HEK293T (cell line): ENCODE measurements around the gene SSRP1.
"Not testable (repeated sequence)": the region's sequence is repeated elsewhere in the genome, so short reads cannot be mapped to it uniquely, and the experiment has no call there.

ENCODE experiments used
- CTCF ChIA-PET: fragments of 350-600 bp; formaldehyde crosslinking; extraction: SDS; loops from one replicate; lab custom pipeline; 2021; ENCODE audit warnings: antibody characterized with exemption, inconsistent platforms; lab: Yijun Ruan, JAX
- POLR2A ChIA-PET: fragments of 350-600 bp; formaldehyde crosslinking; extraction: SDS; loops from one replicate; lab custom pipeline; 2020; ENCODE audit warnings: antibody characterized with exemption, inconsistent platforms; lab: Yijun Ruan, JAX
- DNase-seq: peaks from one replicate; pipeline ENCODE4 v3.0.0; 2012; ENCODE audit warnings: mixed read lengths; ENCODE audit errors: extremely low spot score
- ARNT ChIP-seq: fragments of 450-650 bp; IDR thresholded peaks from 2 replicates; pipeline ENCODE4 v1.6.1; 2017; ENCODE audit warnings: mild to moderate bottlenecking
- BHLHE40 ChIP-seq: fragments of 450-650 bp; IDR thresholded peaks from 2 replicates; pipeline ENCODE4 v1.6.1; 2016; ENCODE audit warnings: mild to moderate bottlenecking, moderate library complexity, borderline replicate concordance
- CTBP1 ChIP-seq: fragments of 450-650 bp; IDR thresholded peaks from 2 replicates; pipeline ENCODE4 v1.6.1; 2016; ENCODE audit warnings: borderline replicate concordance
- ELF4 ChIP-seq: fragments of 450-650 bp; IDR thresholded peaks from 2 replicates; pipeline ENCODE4 v1.6.1; 2017; ENCODE audit warnings: antibody characterized with exemption
- FOXA1 ChIP-seq: fragments of 450-650 bp; IDR thresholded peaks from 2 replicates; pipeline ENCODE4 v1.6.1; 2016; ENCODE audit warnings: mild to moderate bottlenecking
- FOXK2 ChIP-seq: fragments of 450-650 bp; IDR thresholded peaks from 2 replicates; pipeline ENCODE4 v1.6.1; 2016; ENCODE audit warnings: mild to moderate bottlenecking
- FOXM1 ChIP-seq: fragments of 450-650 bp; IDR thresholded peaks from 2 replicates; pipeline ENCODE4 v1.6.1; 2017; ENCODE audit warnings: mild to moderate bottlenecking, borderline replicate concordance
- HDGF ChIP-seq: fragments of 450-650 bp; IDR thresholded peaks from 2 replicates; pipeline ENCODE4 v1.6.1; 2017; ENCODE audit warnings: antibody characterized with exemption, borderline replicate concordance
- L3MBTL2 ChIP-seq: fragments of 450-650 bp; conservative IDR thresholded peaks from 2 replicates; pipeline ENCODE4 v1.6.1; 2016; ENCODE audit warnings: mild to moderate bottlenecking
- LEF1 ChIP-seq: fragments of 450-650 bp; IDR thresholded peaks from 2 replicates; pipeline ENCODE4 v1.6.1; 2017; ENCODE audit warnings: mild to moderate bottlenecking, borderline replicate concordance
- NFRKB ChIP-seq: fragments of 450-650 bp; IDR thresholded peaks from 2 replicates; pipeline ENCODE4 v1.6.1; 2016; ENCODE audit warnings: mild to moderate bottlenecking, moderate library complexity
- SP1 ChIP-seq: fragments of 450-650 bp; IDR thresholded peaks from 2 replicates; pipeline ENCODE4 v1.6.1; 2017
- SUZ12 ChIP-seq: fragments of 450-650 bp; IDR thresholded peaks from 2 replicates; pipeline ENCODE4 v1.6.1; 2016; ENCODE audit warnings: mild to moderate bottlenecking
- TARDBP ChIP-seq: fragments of 450-650 bp; IDR thresholded peaks from 2 replicates; pipeline ENCODE4 v1.6.1; 2016
- ZNF384 ChIP-seq: fragments of 450-650 bp; IDR thresholded peaks from 2 replicates; pipeline ENCODE4 v1.6.1; 2016
- TF ChIP-seq, protein P1 (sequence below): fragments of 450-650 bp; IDR thresholded peaks from 2 replicates; pipeline ENCODE4 v1.6.1; 2016

The SSRP1 gene

DNA sequence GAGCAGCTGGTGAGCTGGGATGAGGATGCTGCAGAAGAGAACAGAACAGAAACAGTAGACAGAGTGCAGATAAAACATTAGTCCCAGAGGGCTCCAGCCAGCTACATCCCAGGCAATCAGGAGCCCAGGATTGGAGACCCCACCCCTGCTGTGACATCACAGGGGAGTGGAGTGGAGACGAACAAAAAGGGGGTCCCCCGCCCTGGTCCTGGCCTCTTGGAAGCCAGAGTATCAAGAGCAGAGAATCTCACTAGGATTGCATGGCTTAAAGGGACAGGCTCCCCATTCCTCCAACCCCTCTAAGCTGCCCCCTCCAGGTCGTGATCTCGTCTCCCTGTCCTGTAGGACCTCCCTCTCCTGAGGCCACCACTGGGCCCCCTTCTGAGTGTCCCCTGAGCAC lies 2.5 kb upstream of the SSRP1 start, which contains the start of gene P2RX3:
Gene P2RX3 (plus strand): TSS at position 211 of the 400 bp plus-strand sequence. CDS start 199 bp downstream, outside the sequence.
- ChIA-PET CTCF (interaction anchor here (0.6 to 1.5 kb wide), 2 partner anchors 12 to 497 kb away, joined by 3 to 4 read pairs; no protein-coding TSS in a partner anchor), POLR2A (interaction anchor here (0.9 to 7.3 kb wide), 2 partner anchors 11 to 13 kb away, joined by 3 to 121 read pairs; partner anchors contain the start of gene TNKS1BP1)
- no peak for TF ChIP-seq BHLHE40
- no peak for DNase-seq

DNA sequence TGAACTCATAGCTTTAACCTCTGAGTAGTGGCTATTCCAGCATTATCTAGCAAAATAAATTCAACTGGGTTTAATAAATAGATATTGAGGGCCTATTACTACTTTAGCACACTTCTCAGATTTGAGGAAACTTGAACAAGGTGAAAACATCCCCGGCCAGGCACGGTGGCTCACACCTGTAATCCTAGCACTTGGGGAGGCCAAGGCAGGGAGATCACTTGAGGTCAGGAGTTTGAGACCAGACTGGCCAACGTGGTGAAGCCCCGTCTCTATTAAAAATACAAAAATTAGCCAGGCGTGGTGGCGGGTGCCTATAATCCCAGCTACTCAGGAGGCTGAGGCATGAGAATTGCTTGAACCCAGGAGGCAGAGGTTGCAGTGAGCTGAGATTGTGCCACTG lies 1.2 kb upstream of the SSRP1 start:
- not testable (repeated sequence) for DNase-seq
- CTCF ChIA-PET, result interaction anchor here (0.7 to 1.0 kb wide), 2 partner anchors 9 to 157 kb away, joined by 4 read pairs; no protein-coding TSS in a partner anchor
- POLR2A ChIA-PET, result interaction anchor here (1.5 to 7.3 kb wide), 2 partner anchors 12 to 179 kb away, joined by 3 to 121 read pairs; partner anchors contain the start of genes SLC43A1 and TNKS1BP1

DNA sequence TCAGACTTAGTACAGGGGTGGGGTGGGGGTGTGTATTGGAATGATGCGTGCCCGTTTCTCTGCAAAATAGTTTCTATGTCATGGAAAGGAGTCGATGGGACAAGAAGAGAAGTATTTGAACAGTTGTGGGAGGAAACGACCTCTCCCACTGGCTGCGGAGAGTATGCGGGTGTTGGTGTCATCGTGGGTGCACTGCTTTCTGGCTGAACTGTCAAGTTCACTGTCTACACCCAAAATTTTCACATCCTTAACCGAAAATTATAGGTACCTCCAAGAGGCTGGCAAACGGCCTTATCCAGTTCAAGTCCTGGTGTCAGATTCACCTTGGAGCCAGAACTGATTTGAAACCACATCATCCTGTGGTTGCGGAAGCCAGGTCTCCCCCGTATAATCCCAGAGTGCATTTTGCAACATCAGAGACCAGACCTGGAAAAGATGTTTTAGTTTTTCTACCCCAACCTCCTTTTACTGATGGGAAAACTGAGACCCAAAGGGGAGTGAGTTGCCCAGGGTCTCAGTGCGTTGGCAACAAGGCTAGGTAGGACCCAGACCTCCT lies 497 bp upstream of the SSRP1 start:
- POLR2A ChIA-PET, result interaction anchor here (1.0 to 7.3 kb wide), 9 partner anchors 9 to 376 kb away, joined by 3 to 121 read pairs (median 3); partner anchors contain the start of genes MED19, SLC43A1, TMX2 and TNKS1BP1
- CTCF ChIA-PET, result interaction anchor here (0.7 kb wide), 1 partner anchor 157 kb away, joined by 4 read pairs; no protein-coding TSS in a partner anchor

DNA sequence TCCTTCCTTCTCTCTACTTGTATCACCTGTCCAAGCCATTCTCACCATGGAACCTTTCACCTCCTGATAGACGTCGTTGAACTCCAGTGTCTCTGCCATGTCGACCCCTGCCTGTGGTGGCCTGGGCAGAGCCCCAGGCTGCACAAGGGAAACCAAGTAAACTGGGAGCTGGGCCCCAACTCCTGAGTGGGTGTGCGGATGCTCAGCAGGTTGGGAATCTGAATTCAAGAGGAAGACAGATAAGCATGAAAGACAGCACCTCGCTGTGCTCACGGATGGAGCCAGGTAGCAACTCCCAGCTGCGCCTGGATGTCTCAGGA lies 709 bp downstream of the SSRP1 start:
- ChIA-PET CTCF (no interaction called here), POLR2A (interaction anchor here (0.7 to 7.3 kb wide), 8 partner anchors 10 to 377 kb away, joined by 3 to 121 read pairs (median 3); partner anchors contain the start of genes MED19, TMX2 and TNKS1BP1)
- no peak for DNase-seq
- TF ChIP-seq L3MBTL2 (no peak), TARDBP (no peak), HDGF (no peak), BHLHE40 (no peak), CTBP1 (no peak)
- TF ChIP-seq, protein P1, sequence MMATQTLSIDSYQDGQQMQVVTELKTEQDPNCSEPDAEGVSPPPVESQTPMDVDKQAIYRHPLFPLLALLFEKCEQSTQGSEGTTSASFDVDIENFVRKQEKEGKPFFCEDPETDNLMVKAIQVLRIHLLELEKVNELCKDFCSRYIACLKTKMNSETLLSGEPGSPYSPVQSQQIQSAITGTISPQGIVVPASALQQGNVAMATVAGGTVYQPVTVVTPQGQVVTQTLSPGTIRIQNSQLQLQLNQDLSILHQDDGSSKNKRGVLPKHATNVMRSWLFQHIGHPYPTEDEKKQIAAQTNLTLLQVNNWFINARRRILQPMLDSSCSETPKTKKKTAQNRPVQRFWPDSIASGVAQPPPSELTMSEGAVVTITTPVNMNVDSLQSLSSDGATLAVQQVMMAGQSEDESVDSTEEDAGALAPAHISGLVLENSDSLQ, result no peak

More for the DNA sequence above, 497 bp upstream of the SSRP1 start:
- DNase-seq, result no peak
- TF ChIP-seq ARNT (no peak), SP1 (no peak), ELF4 (no peak), L3MBTL2 (no peak), FOXK2 (no peak), SUZ12 (no peak), BHLHE40 (no peak), HDGF (no peak), CTBP1 (no peak), LEF1 (no peak), FOXM1 (no peak), FOXA1 (no peak)
- TF ChIP-seq, protein P1, result no peak

DNA sequence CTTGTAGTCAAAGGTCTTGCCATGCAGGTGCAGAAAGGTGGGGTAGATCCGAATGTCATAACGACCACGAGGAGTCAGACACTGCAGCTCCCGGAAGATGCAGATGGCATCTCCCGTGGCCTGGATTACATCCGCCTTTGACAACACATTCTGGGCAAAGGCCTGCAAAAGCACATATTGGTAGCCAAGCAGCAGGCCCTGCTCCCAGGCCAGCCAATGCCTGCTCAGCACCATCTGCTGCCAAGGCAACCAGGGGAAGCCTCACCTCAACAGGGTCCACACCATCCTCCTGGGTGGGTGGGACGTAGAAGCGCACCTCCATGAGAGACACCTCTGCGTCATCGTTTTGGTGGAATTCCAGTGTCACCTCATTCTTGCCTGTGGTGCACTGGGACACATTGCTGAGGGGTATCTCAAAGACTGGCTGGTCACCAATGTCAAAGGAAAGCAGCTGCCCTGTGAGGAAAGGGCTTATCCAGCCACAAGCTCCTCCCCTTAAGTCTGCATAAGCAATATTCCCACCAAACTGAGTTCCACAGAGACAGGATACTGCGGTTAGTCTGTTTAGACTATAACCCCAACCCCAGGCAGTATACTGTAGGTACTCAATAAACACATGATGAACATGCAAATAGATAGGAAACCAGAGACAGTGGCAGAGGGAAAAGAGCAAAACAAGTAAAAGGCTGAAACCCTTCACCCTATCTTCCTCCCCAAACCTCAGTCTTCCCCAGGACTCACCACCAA lies 2.8 kb downstream of the SSRP1 start:
- ChIA-PET POLR2A (interaction anchor here (1.1 kb wide), 1 partner anchor 8 kb away, joined by 4 read pairs; the partner anchor contains the start of gene TNKS1BP1), CTCF (no interaction called here)
- no peak for DNase-seq
- no peak for TF ChIP-seq ELF4
- TF ChIP-seq FOXA1, result no peak
- TF ChIP-seq ZNF384, result no peak
- TF ChIP-seq CTBP1, result no peak
- TF ChIP-seq L3MBTL2, result no peak
- no peak for TF ChIP-seq SP1
- no peak for TF ChIP-seq FOXM1
- no peak for TF ChIP-seq TARDBP
- TF ChIP-seq HDGF, result no peak
- TF ChIP-seq FOXK2, result no peak

DNA sequence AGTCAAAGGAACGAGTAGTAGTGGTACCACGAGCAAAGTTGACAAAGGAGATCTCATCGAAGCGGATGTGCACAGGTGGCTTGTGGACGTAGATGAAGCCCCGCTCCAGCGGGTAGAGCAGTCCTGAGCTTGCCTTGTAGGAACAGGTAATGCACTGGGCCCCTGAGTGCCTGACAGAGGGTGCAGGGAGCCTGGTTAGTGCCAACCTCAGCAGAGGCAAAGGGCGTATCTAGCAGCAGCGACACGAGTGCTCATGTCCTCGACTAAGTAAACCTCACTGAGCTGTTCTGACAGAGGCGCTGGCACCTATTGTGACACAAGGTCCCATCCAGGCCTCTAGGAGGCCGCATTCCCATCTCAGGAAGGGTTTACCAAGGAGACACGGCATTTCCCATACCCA lies 4.0 kb downstream of the SSRP1 start:
- CTCF ChIA-PET, result no interaction called here
- no peak for DNase-seq
- TF ChIP-seq NFRKB, result no peak
- no peak for TF ChIP-seq ZNF384
- no peak for TF ChIP-seq SP1
- TF ChIP-seq ELF4, result no peak
- no peak for TF ChIP-seq FOXM1
- TF ChIP-seq, protein P1, result no peak
- no peak for TF ChIP-seq TARDBP
- TF ChIP-seq SUZ12, result no peak
- no peak for TF ChIP-seq FOXA1
- TF ChIP-seq FOXK2, result no peak
- no peak for TF ChIP-seq L3MBTL2
- POLR2A ChIA-PET, result no interaction called here

DNA sequence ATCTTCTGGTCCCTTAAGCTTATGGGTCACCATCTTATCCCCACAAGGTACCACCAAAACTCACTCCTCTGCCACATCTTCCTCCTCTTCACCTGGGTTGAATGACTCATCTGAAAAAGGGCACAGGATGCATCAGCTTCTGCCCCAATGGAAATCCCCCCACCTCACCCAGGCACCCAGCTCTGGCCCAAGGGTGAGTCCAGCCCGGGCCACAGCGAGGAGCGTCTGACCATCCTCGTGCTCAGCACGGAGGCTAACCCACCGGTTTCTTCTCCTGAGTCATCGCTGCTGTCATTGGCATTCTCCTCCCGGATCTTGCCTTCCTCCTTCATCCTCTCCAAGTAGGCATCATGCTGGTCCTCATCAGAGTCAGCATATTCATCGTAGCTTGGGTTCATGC lies 5.7 kb downstream of the SSRP1 start:
- TF ChIP-seq NFRKB, result no peak
- TF ChIP-seq ARNT, result no peak
- no peak for TF ChIP-seq SUZ12
- TF ChIP-seq FOXM1, result no peak
- no peak for TF ChIP-seq LEF1
- no peak for TF ChIP-seq BHLHE40
- TF ChIP-seq TARDBP, result no peak
- no peak for TF ChIP-seq SP1
- no peak for TF ChIP-seq FOXK2
- TF ChIP-seq ELF4, result no peak
- TF ChIP-seq, protein P1, result no peak
- TF ChIP-seq L3MBTL2, result no peak
- no peak for TF ChIP-seq FOXA1
- TF ChIP-seq ZNF384, result no peak
- TF ChIP-seq HDGF, result no peak
- TF ChIP-seq CTBP1, result no peak
- ChIA-PET CTCF (no interaction called here), POLR2A (no interaction called here)
- no peak for DNase-seq
